GM19238 (cell line): ENCODE data around the gene HMGCS2.

Source experiments
- DNase-seq: peaks from one replicate; pipeline ENCODE4 v3.0.0; 2011; ENCODE audit warnings: low spot score; ENCODE audit not compliant: insufficient read length

Gene HMGCS2

GRCh38 chr1:119701659-119702058, 67.0 kb downstream of the HMGCS2 start:
- DNase-seq = no peak

- no peak for DNase-seq
These were observed 68.4 kb downstream of the HMGCS2 start for GRCh38 chr1:119700326-119700725.
